GM12891 (cell line): Measurements from ENCODE around the gene INTS14.

Source experiments
- PAX5 ChIP-seq: IDR thresholded peaks from 2 replicates; pipeline ENCODE4 v1.6.1; 2011; ENCODE audit warnings: low read length, moderate library complexity, mild to moderate bottlenecking; ENCODE audit not compliant: insufficient read depth, severe bottlenecking
- POLR2A ChIP-seq: IDR thresholded peaks from 2 replicates; pipeline ENCODE4 v1.6.1; 2011; ENCODE audit warnings: low read depth, low read length, control low read depth
- POLR2AphosphoS5 ChIP-seq: IDR thresholded peaks from 2 replicates; pipeline ENCODE4 v1.6.1; 2011; ENCODE audit warnings: low read depth, low read length, control low read depth
- POU2F2 ChIP-seq: IDR thresholded peaks from 2 replicates; pipeline ENCODE4 v1.6.1; 2011; ENCODE audit warnings: low read depth, mild to moderate bottlenecking, control low read depth, low read length, moderate library complexity
- TAF1 ChIP-seq: IDR thresholded peaks from 2 replicates; pipeline ENCODE4 v1.6.1; 2011; ENCODE audit warnings: low read depth, low read length, control low read depth

- TF ChIP-seq POLR2AphosphoS5 (no peak), POLR2A (no peak), POU2F2 (no peak), TAF1 (no peak), PAX5 (no peak)
Measured at GRCh38 chr15:65646486-65646885, 35.6 kb upstream of the INTS14 start.
